ENCODE measurements around the gene CAND2.

The CAND2 gene

GRCh38 chr3:12818773-12819172, 22.3 kb downstream of the CAND2 start:
- Histone ChIP-seq H3K4me1 (ENCODE audit: insufficient read depth, low read length) (no peaks in the 10 kb centered on the region), H3K4me3 (ENCODE audit: low read depth in 1 of 2, low read length in 2 of 2) (no peak overlapping the region), H3K27ac (ENCODE audit: low read depth, low read length) (no peak overlapping the region), H3K9me3 (ENCODE audit: low read length) (no peaks in the 10 kb centered on the region), H3K36me3 (ENCODE audit: insufficient read depth, low read length) (peaks cover 46% of the 10 kb centered on the region), H3K27me3 (ENCODE audit: control insufficient read depth in 1 of 2, insufficient read depth in 2 of 2, low read length in 2 of 2) (no peaks in the 10 kb centered on the region), H3K9ac (ENCODE audit: low read length) (no peak overlapping the region)

DNA sequence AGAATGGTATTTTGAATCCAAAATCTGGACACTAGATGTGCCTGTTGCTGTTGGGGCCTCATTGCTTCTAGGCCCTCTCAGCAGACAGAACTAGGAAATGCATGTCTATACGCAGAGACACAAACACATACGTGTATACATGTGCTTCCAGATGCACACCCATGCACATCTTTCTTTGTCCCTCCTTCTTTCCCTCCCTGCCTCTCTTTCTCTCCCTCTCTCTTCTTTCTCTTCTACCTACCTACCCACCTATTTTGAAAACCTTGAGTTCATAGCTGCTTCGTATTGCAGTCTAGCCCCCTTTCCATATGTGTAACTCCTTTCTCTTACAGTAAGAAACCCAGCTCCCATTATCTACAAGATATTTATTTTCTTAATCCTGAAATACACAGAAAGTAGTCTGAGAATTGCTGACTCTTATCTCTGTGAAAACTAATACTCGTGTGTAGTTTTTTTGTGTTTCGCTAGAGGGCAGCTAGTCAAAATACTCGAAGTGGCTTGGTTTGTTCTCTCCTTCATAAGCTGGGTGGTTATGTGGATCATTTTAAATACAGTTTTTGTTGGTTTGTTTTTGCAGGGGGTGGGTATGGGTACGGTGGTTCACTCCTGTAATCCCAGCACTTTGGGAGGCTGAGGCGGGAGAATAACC, 26.4 kb downstream of the CAND2 start:
- no peaks in the 10 kb centered on the region for H3K9me3 ChIP-seq (ENCODE audit: low read length)
- peaks cover 25% of the 10 kb centered on the region for H3K36me3 ChIP-seq (ENCODE audit: insufficient read depth, low read length)
- H3K4me1 ChIP-seq (ENCODE audit: insufficient read depth, low read length) = no peaks in the 10 kb centered on the region
- H3K9ac ChIP-seq (ENCODE audit: low read length) = no peak overlapping the region
- no peak overlapping the region for H3K27ac ChIP-seq (ENCODE audit: low read depth, low read length)
- no peaks in the 10 kb centered on the region for H3K27me3 ChIP-seq (ENCODE audit: control insufficient read depth in 1 of 2, insufficient read depth in 2 of 2, low read length in 2 of 2)
- no peak overlapping the region for H3K4me3 ChIP-seq (ENCODE audit: low read depth in 1 of 2, low read length in 2 of 2)

- Histone ChIP-seq H3K36me3 (ENCODE audit: insufficient read depth, low read length) (peaks cover 23% of the 10 kb centered on the region), H3K9ac (ENCODE audit: low read length) (no peak overlapping the region), H3K27me3 (ENCODE audit: control insufficient read depth in 1 of 2, insufficient read depth in 2 of 2, low read length in 2 of 2) (no peaks in the 10 kb centered on the region), H3K27ac (ENCODE audit: low read depth, low read length) (no peak overlapping the region), H3K4me3 (ENCODE audit: low read depth in 1 of 2, low read length in 2 of 2) (no peak overlapping the region), H3K9me3 (ENCODE audit: low read length) (no peaks in the 10 kb centered on the region), H3K4me1 (ENCODE audit: insufficient read depth, low read length) (no peaks in the 10 kb centered on the region)
Observed at GRCh38 chr3:12824299-12824698, 27.8 kb downstream of the CAND2 start.

GRCh38 chr3:12825156-12825555, 28.7 kb downstream of the CAND2 start:
- Histone ChIP-seq H3K4me1 (ENCODE audit: insufficient read depth, low read length) (no peaks in the 10 kb centered on the region), H3K36me3 (ENCODE audit: insufficient read depth, low read length) (peaks cover 28% of the 10 kb centered on the region), H3K27me3 (ENCODE audit: control insufficient read depth in 1 of 2, insufficient read depth in 2 of 2, low read length in 2 of 2) (no peaks in the 10 kb centered on the region), H3K9ac (ENCODE audit: low read length) (no peak overlapping the region), H3K27ac (ENCODE audit: low read depth, low read length) (no peak overlapping the region), H3K4me3 (ENCODE audit: low read depth in 1 of 2, low read length in 2 of 2) (no peak overlapping the region), H3K9me3 (ENCODE audit: low read length) (no peaks in the 10 kb centered on the region)

DNA sequence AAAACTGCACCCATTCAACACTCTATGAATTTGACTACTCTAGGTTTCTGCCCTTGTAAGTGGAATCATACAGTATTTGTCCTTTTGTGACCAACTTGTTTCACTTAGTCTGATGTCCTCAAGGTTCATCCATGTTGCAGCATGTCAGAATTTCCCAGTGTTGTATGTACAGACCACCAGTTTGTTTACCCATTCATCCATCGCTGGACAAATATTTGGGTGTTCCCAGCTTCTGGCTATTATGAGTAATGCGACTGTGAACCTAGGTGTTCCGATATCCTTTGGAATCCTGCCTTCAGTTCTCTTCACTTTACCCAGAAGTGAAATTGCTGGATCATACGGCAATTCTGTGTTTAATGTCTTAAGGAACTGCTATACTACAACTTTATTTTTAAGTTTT, 32.3 kb downstream of the CAND2 start:
- H3K27ac ChIP-seq (ENCODE audit: low read depth, low read length) = no peak overlapping the region
- peaks cover 51% of the 10 kb centered on the region for H3K36me3 ChIP-seq (ENCODE audit: insufficient read depth, low read length)
- H3K9me3 ChIP-seq (ENCODE audit: low read length) = no peaks in the 10 kb centered on the region
- H3K4me3 ChIP-seq (ENCODE audit: low read depth in 1 of 2, low read length in 2 of 2) = no peak overlapping the region
- H3K4me1 ChIP-seq (ENCODE audit: insufficient read depth, low read length) = no peaks in the 10 kb centered on the region
- H3K27me3 ChIP-seq (ENCODE audit: control insufficient read depth in 1 of 2, insufficient read depth in 2 of 2, low read length in 2 of 2) = no peaks in the 10 kb centered on the region
- H3K9ac ChIP-seq (ENCODE audit: low read length) = no peak overlapping the region

GRCh38 chr3:12829404-12829803, 32.9 kb downstream of the CAND2 start:
- Histone ChIP-seq H3K36me3 (ENCODE audit: insufficient read depth, low read length) (peaks cover 58% of the 10 kb centered on the region), H3K4me3 (ENCODE audit: low read depth in 1 of 2, low read length in 2 of 2) (no peak overlapping the region), H3K4me1 (ENCODE audit: insufficient read depth, low read length) (no peaks in the 10 kb centered on the region), H3K9me3 (ENCODE audit: low read length) (no peaks in the 10 kb centered on the region), H3K9ac (ENCODE audit: low read length) (no peak overlapping the region), H3K27ac (ENCODE audit: low read depth, low read length) (no peak overlapping the region), H3K27me3 (ENCODE audit: control insufficient read depth in 1 of 2, insufficient read depth in 2 of 2, low read length in 2 of 2) (no peaks in the 10 kb centered on the region)

DNA sequence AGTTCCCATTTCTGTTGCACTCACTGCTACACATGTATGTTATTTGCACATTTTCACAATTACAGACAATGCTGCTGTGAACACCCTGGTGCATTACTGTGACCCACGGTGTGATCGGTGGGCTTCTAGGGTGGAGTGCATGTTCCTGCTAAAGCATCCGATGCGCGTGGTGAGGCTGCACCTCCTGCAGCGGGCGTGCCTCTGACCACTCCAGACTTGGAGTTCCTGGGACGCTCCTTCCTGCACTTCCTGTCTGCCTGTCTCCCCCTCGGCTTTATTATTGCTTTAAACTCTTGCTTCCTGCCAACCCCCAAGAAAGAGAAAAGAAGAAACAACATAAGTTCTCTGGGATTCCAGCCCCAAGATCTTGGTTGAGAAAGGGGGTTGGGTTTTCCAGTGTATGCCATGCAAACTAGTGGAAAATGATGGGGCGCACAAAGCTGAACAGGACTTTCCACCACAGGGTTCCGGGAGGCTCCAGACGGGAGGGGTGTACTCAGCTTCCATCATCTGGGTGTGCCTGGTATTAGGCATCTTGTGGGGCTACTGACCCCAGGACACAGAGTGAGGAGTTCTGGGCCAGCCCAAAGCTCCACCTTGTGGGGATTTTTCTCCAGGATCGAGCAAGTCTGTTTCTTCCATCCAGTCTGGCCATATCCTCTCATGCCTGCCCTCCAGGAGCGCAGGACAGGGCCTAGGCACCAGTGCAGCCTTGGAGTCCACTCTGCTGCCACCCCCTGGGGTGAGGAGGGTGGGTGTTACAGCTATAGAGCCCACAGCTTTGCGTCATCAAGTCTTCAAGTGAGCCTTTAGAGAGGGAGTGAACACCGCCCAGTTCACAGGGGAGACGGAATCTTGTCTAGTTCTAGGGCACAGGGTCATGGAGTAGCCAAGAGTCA, 33.7 kb downstream of the CAND2 start:
- peaks cover 63% of the 10 kb centered on the region for H3K36me3 ChIP-seq (ENCODE audit: insufficient read depth, low read length)
- H3K9me3 ChIP-seq (ENCODE audit: low read length) = no peaks in the 10 kb centered on the region
- H3K4me1 ChIP-seq (ENCODE audit: insufficient read depth, low read length) = no peaks in the 10 kb centered on the region
- no peak overlapping the region for H3K27ac ChIP-seq (ENCODE audit: low read depth, low read length)
- no peak overlapping the region for H3K9ac ChIP-seq (ENCODE audit: low read length)
- no peaks in the 10 kb centered on the region for H3K27me3 ChIP-seq (ENCODE audit: control insufficient read depth in 1 of 2, insufficient read depth in 2 of 2, low read length in 2 of 2)
- H3K4me3 ChIP-seq (ENCODE audit: low read depth in 1 of 2, low read length in 2 of 2) = no peak overlapping the region

GRCh38 chr3:12830785-12831156, 34.3 kb downstream of the CAND2 start:
- no peak overlapping the region for H3K4me3 ChIP-seq (ENCODE audit: low read depth in 1 of 2, low read length in 2 of 2)
- H3K4me1 ChIP-seq (ENCODE audit: insufficient read depth, low read length) = no peaks in the 10 kb centered on the region
- no peaks in the 10 kb centered on the region for H3K27me3 ChIP-seq (ENCODE audit: control insufficient read depth in 1 of 2, insufficient read depth in 2 of 2, low read length in 2 of 2)
- no peak overlapping the region for H3K27ac ChIP-seq (ENCODE audit: low read depth, low read length)
- H3K36me3 ChIP-seq (ENCODE audit: insufficient read depth, low read length) = peaks cover 69% of the 10 kb centered on the region
- H3K9ac ChIP-seq (ENCODE audit: low read length) = no peak overlapping the region
- no peaks in the 10 kb centered on the region for H3K9me3 ChIP-seq (ENCODE audit: low read length)

DNA sequence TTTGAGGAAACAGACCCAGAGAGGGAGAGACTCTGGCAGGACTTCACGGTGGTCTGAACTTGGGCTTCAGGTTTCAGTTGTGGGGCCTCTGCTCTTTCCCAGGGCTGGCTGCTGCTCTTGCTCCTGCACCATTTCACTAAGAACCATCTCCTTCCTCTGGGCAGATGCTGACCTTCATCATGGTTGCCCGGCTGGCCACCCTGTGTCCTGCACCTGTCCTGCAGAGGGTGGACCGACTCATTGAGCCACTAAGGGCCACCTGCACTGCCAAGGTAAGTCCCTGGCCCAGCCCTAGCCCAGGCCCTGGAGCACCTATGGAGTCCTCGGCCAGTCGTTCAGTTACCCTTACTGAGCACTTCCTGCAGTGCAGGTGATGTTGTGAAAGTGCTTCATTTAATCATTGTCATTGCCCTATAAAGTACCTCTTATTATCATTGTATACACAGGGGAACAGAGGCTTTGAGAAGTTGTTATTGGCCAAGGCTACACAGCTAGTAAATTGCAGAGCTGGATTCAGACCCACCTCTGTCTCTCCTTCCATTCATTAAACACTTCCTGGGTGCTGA, 34.9 kb downstream of the CAND2 start:
- Histone ChIP-seq H3K4me1 (ENCODE audit: insufficient read depth, low read length) (no peaks in the 10 kb centered on the region), H3K9me3 (ENCODE audit: low read length) (no peaks in the 10 kb centered on the region), H3K27ac (ENCODE audit: low read depth, low read length) (no peak overlapping the region), H3K27me3 (ENCODE audit: control insufficient read depth in 1 of 2, insufficient read depth in 2 of 2, low read length in 2 of 2) (no peaks in the 10 kb centered on the region), H3K36me3 (ENCODE audit: insufficient read depth, low read length) (peaks cover 74% of the 10 kb centered on the region), H3K4me3 (ENCODE audit: low read depth in 1 of 2, low read length in 2 of 2) (no peak overlapping the region), H3K9ac (ENCODE audit: low read length) (no peak overlapping the region)

DNA sequence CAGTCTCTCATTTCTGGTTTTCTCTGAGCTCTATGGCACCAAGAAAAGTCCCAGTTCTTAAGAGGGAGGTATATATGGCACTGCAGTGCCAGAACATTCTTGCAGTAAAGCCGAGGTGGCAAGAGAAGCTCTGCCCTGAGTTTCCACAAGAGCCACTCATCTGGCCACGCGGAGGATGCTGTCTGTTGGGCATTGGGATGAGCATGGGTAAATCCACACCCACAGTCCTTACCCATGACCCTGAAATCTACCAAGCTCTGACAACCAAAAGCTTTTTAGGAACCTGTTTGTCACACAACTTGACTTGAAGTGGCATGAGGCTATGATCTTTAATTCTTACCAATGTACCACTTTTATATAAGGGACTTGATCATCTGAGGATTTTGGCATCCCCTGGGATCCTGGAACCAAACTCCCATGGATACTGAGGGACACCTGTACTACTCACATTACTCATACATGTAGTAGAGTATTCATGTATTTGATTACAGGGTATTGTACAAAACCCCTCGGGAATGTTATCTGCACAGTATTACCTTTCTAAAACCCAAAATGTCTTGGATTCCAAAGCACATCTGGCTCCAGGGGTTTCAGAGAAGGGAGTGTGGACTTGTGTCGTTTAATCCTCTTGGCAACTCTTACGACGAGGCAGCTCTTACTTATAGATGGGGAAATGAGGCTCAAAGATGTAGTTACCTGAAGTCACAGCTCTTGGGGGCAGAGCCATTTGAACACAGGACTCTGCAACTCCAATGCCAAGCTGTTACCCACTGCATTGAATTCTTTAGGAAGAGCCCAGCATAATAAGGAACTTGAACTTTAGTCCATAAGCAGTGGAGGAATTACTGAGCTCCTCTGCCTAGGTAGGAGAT, 36.1 kb downstream of the CAND2 start:
- no peaks in the 10 kb centered on the region for H3K9me3 ChIP-seq (ENCODE audit: low read length)
- no peaks in the 10 kb centered on the region for H3K4me1 ChIP-seq (ENCODE audit: insufficient read depth, low read length)
- H3K27me3 ChIP-seq (ENCODE audit: control insufficient read depth in 1 of 2, insufficient read depth in 2 of 2, low read length in 2 of 2) = no peaks in the 10 kb centered on the region
- no peak overlapping the region for H3K4me3 ChIP-seq (ENCODE audit: low read depth in 1 of 2, low read length in 2 of 2)
- H3K9ac ChIP-seq (ENCODE audit: low read length) = no peak overlapping the region
- peaks cover 80% of the 10 kb centered on the region for H3K36me3 ChIP-seq (ENCODE audit: insufficient read depth, low read length)
- no peak overlapping the region for H3K27ac ChIP-seq (ENCODE audit: low read depth, low read length)
